HL-60/S4 treated with phorbol 12-myristate 13-acetate at 8.2 ng/mL for 4 days and 3 days (cell line): Measurements from ENCODE around the gene KRTAP19-3.
"Not testable (repeated sequence)": the region's sequence is repeated elsewhere in the genome, so short reads cannot be mapped to it uniquely, and the experiment has no call there.

Experiments
- in situ Hi-C: fragments of 300-500 bp; cut with MboI; formaldehyde crosslinking; loops from 2 replicates; pipeline ENCODE4 v1.15.0; 2022; ENCODE audit warnings: low sequenced_read_pairs

The KRTAP19-3 gene

GRCh38 chr21:30491963-30492428, at the start of gene KRTAP19-3:
KRTAP19-3 (minus strand) TSS chr21:30492013; CDS start chr21:30491957, 56 bp downstream.
- in situ Hi-C loops: no loop called here

DNA sequence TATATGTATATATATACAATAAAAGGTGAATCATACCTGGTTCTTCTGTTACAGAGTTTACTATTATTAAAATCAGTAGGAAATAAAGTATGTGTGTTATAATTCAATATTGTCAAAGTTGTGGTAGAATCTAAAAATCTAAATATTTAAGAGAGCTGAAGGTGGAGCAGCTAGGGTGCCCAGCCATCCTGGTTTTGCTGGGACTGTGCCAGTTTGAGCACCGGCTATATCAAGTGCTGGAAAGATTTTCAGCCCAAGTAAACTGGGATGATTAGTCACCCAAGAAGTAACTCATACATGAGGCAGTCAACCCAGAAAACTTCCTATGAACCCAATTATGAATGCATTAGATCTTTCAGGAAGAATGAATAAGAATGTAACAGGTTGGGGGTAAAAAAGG, 27.1 kb upstream of the KRTAP19-3 start:
- in situ Hi-C loops: no loop called here

DNA sequence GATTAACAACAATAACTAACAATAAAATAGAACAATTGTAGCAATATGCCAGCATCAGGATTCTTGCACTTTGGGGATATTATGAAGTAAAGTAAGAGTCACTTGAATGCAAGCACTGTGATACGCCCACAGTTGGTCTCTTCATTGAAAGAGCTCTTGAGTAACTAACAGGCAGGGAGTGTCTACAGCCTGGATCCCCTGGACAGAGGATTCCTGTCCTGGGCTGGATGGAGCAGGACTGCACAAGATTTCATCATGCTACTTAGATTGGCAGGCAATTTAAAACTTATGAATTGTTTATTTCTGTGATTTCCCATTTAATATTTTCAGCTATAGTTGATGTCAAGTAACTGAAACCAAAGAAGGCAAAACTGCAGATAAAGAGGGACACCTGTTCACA, 23.9 kb upstream of the KRTAP19-3 start:
- in situ Hi-C loops: no loop called here

DNA sequence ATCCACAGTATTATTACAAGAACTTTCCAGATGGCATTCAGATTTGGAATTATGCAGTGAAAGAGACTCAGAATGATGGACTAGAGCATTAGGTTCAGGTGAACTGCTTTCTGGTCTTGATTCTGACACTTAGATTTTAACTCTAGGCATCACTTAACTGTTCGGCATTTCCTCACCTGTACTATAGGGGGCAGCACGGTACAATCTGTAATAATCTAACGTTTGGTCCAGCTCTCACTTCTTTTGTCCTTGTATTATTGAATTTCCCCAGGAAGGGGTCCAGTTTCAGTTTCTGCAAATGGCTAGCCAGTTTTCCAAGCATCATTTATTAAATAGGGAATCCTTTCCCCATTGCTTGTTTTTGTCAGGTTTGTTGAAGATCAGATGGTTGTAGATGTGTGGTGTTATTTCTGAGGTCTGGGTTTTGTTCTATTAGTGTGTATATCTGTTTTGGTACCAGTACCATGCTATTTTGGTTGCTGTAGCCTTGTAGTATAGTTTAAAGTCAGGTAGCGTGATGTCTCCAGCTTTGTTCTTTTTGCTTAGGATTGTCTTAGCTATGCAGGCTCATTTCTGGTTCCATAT, 13.9 kb upstream of the KRTAP19-3 start:
- in situ Hi-C loops: not testable (repeated sequence)

DNA sequence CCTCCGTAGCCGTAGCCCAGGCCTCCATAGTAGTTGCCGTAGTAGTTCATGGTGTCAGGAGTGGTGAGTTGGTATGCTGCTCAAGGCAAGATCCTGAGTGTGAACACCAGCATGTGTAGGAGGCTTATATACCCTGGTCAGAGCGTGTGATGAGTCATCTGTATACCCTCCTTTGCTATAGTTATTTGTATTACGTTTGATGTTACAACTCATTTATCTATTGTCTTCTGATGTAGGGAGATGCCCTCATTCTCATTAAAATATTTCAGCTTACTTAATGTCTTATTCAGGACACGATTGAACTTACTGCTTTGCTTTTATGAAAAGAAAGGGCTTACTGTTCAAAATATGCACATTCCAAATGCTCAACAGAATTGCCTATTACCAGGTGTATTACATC, 10.2 kb upstream of the KRTAP19-3 start, which contains the start of gene KRTAP19-5:
Gene KRTAP19-5 (minus strand): TSS at position 101 of the 400 bp plus-strand sequence. CDS start 51 bp downstream, at position 50.
- in situ Hi-C loops: no loop called here

GRCh38 chr21:30497065-30497464, 5.3 kb upstream of the KRTAP19-3 start, which contains the start of gene KRTAP19-4:
KRTAP19-4 (minus strand) TSS chr21:30497165; CDS start chr21:30497110, 55 bp downstream.
- in situ Hi-C loops: no loop called here

- in situ Hi-C loops: no loop called here
Measured at GRCh38 chr21:30487336-30487735, 4.5 kb downstream of the KRTAP19-3 start, which contains the start of gene KRTAP19-2. KRTAP19-2 (minus strand) TSS chr21:30487436; CDS start chr21:30487348, 88 bp downstream.

GRCh38 chr21:30486180-30486579, 5.6 kb downstream of the KRTAP19-3 start:
- in situ Hi-C loops: no loop called here

GRCh38 chr21:30482130-30482529, 9.7 kb downstream of the KRTAP19-3 start:
- in situ Hi-C loops: no loop called here

DNA sequence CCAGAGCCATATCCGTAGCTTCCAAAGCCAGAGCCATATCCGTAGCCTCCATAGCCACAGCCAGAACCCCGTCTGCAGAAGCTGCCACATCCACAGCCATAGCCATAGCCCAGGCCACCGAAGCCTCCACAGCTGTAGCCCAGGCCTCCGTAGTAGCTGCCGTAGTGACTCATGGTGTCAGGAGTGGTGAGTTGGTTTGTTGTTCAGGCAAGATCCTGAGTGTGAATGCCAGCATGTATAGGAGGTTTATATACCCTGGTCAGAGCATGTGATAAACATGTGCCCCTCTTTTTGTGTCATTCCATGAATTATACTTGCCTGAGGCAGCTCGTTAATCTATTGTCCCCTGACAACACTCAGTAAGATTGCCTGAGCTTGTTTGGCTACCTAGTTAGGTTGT, 11.7 kb downstream of the KRTAP19-3 start, which contains the start of gene KRTAP19-1:
Gene KRTAP19-1 (minus strand): TSS at position 223 of the 400 bp plus-strand sequence. CDS start 50 bp downstream, at position 173.
- in situ Hi-C loops: no loop called here

DNA sequence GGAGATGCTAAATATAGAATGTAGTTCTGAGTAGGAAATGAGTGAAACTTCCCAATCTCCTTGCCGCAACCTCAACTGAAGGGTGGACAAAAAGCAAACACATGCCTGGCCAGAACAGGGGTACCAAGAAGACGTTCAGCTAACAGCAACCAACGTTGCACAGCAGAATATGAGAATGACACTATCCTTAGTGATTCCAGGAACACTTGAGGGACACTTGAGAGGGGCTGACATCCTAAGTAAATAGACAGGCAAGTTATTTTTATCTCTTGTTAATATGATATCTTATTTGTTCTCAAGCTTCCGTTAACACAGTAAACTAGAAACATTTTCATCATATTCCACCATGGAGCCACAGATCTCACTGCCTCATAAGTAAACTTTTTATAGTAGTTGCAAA, 12.6 kb downstream of the KRTAP19-3 start:
- in situ Hi-C loops: no loop called here

DNA sequence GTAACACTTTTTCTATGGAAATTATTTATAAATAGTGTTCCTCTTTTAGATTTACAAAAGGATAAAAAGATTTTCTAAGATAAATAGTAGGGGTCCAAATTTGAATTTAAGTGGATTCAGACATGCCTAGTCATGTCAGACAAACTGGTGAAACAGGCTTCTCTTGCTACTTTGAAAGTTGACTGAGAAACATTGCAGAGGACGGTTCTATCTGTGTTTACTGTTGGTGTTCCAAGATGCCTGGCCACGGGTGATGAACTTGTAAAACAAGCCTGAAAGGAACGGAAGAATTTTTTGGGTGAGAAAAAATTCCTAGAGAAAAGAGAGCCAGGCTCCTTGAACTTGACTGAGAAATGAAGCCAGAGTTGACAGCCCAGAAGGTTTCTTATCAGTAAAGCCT, 13.8 kb downstream of the KRTAP19-3 start:
- in situ Hi-C loops: no loop called here

DNA sequence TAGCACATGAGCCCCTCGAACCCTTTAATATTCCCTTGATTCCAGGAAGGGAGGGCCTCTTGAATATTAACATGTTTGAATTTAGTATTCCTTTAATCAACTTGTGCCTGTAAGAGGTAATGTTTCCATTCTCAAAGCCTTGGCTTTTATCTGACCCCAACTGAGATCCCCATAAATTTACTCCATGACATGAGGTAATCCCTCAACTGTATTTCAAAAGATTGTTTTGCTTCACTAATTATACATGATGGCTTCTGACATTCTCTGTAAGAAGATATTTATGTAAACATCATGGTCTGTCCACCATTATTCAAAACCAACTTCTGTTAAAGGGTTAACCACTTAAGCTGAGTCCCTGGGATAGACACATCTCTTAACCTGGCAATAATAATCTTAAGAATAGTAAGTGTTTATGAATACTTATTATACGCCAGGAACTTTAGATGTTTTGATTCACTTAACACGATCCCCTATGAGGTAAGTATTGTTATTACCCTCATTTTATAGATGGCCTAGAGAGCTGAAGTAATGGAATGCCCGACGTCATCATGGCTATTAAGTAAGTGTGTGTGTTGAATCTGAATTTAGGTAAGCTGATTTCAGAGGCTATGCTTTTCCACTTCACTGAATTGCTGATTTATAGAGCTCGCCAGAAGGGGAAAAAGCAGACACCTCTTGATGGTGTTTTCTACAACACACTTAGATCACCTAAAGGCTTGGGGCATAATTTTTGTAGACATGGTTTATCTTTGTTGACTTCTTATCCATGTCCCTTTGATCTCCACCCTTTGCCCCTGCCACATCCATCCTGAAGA, 22.7 kb downstream of the KRTAP19-3 start:
- in situ Hi-C loops: no loop called here

GRCh38 chr21:30463713-30464112, 28.1 kb downstream of the KRTAP19-3 start:
- in situ Hi-C loops: no loop called here

DNA sequence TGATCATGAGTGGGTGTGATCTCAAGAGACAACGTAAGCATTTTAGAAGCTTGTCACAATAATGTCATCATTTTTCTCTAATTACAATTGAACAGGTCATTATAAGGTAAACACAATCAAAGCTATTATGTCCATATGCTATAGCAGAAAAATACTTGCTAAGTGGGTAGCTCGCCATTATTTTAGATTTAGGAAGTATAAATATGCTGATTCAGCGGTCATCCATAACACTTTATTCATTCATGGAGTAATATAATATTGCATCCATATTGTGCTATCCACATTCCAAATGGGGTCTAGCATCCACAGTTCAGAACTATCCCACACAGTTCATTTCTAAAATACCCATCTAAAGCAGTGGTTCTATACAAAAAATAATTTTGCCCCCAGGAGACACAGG, 43.3 kb downstream of the KRTAP19-3 start:
- in situ Hi-C loops: no loop called here

- in situ Hi-C loops: no loop called here
Measured at GRCh38 chr21:30447056-30447455, 44.8 kb downstream of the KRTAP19-3 start.

GRCh38 chr21:30444204-30444603, 47.6 kb downstream of the KRTAP19-3 start:
- in situ Hi-C loops: no loop called here

GRCh38 chr21:30443226-30443625, 48.6 kb downstream of the KRTAP19-3 start:
- in situ Hi-C loops: no loop called here
